AG08395 (cell line): ENCODE results near the gene ZNF598.

ENCODE experiments used
- DNase-seq: peaks from one replicate; pipeline ENCODE4 v3.0.0; 2012; ENCODE audit warnings: mixed read lengths, low spot score

Gene ZNF598

DNA sequence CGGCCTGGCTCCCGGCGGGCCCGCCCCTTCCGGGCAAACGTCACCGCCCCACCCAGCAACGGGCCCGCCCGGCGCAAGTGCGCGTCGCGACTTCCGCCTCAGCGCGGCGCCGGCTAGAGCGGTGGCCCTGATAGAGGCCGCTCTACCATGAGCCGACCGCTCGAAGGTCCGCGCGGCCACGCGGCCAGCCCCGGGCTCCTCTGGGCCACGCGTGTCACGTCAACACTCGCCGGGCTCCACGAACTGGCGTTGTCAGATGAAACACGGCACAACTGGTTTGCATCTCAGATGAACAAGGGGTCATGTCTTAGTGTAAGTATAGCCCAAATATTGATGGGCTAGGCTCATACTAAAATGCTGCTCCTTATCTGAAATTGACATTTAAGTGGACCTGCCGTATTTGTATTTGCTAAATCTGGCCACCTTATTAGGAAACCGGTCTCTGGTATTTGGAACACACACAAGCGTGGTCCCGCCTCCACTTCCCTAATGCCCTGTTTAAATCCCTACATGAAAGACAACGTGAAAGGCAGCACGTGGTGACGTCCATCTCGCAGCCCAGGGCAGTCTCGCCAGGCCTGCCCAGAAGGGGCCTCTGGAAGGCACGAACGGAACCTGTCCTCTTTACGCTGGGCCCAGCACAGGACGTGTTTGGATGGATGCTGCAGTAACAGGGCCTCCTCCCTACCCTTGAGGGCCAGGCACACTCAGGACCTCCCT is at the start of gene ZNF598:
TSS of gene ZNF598 (minus strand) at position 31 of the 720 bp plus-strand sequence.
- DNase-seq = peak; percentile 95

DNA sequence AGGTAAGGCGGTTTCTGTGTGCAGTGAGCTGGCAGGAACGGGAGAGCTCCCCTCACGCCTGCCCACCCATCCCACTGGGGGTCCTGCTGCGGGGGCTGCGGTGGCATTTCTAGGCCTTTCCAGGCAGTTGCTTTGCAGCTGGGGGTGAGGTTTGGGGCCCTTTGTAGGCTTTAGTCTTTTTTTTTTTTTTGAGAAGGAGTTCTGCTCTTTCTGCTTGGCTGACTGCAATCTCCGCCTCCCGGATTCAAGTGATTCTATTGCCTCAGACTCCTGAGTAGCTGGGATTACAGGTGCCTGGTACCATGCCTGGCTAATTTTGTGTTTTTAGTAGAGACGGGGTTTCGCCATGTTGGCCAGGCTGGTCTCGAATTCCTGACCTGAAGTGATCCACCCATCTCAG is 49.3 kb upstream of the ZNF598 start:
- no peak for DNase-seq

DNA sequence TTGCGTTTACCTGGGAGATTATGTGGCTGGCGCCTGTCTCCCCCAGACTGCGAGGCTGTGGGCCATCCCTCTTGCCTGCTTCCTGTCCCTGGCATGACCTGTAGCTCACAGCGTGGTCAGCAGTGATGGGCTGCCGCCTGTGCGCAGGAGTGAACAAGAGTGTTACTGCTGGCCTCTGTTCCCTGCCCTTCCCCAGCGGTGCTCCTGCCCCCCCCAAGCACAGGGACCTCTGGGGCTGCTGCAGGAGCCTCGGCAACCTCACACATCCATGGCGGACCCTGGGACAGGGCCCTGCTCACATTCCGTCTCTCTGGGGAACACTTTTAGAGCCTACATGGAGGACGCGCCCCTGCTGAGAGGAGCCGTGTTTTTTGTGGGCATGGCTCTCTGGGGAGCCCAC is 48.8 kb upstream of the ZNF598 start:
- no peak for DNase-seq

DNA sequence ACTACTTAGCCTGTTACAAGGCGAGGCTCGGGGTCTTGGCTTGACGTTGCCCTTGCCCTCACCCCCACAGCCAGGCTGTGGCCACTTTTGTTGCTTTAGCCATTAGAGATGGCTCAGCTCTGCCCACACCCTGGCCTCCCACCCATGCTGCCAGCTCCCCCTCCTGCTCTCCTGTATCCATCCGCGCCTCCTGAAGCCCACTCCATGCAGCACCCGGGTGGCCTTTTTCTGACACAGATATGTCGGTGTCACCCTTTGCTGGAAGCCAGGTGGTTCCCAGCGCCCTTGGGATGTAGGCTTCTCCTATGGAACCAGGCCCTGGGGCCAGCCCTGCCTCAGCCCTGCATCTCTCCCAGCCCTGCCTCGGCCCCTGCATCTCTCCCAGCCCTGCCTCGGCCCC is 47.8 kb upstream of the ZNF598 start:
- DNase-seq = no peak

DNA sequence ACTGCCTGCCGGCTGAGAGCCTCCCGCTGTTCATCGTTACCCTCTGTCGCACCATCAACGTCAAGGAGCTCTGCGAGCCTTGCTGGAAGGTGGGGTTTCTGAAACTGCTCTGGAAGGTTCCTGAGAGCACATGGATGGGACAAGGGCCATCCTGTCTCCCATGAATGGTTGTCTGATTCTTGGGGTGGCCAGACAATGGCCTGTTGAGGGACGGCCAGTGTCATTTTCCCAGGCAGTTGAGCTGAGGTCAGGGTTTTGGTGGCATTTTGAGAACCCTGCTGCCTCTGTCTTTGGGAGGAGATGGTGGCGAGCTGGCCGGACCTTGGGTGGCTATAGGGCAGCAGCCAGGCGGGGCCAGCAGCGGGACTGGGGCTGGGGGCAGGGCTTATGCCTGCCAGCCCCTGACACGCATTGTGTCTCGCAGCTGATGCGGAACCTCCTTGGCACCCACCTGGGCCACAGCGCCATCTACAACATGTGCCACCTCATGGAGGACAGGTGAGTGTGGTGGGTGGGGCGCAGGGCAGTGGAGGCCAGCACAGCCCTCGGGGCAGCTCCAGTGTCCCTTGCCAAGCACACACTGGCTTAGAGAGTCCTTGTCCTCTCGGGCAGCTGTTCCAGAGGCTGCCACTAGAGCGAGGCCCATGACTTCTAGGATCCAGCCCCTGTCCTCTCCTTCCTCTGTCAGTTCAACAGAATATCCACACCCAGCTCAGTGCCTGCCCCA is 47.2 kb upstream of the ZNF598 start:
- DNase-seq = no peak

DNA sequence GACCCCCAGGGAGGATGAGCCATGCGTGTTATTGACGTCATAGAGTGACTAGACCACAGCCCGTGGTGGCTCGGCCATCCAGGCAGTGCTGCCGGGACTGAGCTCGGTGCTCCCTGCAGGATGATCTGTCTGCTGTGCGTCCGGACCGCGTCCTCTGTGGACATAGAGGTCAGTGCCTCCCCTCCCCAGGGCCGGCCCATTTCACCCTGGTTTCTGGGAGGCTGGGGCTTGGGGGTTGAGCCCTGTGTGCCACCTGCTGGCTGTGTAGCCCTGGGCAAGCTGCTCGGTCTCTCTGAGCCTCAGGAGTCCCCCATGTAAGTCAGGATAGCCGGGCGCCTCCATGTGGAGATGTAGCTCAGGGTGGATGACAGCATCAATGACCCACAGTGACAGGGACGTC is 46.5 kb upstream of the ZNF598 start:
- DNase-seq = peak; percentile 28

DNA sequence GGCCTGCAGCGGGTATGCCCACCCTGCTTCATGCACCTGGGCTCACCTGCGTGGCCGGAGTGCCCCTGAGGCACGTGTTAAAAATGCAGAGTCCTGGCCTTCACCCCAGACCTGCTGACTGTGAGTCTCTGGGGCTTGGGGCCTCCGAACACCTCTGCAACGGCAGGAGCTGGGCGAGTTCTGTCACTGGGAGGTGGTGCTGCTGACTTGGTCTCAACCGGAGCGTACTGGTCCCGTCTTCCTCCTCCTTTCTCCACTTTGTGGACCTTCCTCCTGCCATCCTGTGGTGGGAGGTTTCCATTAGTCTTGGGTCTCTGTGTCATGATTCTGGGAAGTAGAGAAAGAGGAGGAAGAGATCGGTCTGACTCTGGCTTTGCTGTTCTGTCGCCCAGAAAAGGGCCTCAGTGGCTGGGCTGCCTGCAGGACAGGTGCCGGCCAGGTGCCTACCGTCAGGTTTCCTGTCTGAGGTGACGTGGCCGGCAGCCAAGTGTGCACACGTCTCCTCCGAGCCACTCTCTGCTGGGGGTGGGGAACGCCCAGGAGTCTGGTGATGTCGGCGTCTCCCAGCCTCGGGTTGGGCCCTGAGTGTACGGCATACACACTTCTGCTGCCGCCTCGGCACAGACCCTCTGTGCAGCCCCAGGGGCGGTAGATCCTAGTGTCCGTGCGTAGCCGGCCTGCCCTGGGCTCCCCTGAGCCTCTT is 45.1 kb upstream of the ZNF598 start:
- DNase-seq = no peak

DNA sequence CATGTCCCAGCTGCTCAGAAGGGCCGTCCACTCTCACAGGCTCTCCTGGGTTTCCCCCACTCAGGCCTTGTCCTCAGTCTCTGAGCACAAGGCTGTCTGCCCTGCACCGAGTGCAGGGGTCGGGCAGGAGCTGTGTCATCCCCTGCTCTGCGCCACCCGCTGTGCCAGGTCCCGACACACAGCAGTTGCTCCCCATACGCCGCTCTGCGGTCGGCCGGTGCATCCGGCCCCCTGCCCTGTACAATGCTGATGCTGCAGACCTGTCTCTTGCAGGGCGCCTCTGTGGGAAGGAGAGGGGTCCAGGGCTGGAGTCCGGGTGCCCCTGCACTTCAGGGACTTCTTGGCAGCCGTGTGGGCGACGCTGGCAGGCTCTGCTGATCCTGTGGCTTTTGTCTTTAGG is 44.3 kb upstream of the ZNF598 start:
- no peak for DNase-seq

DNA sequence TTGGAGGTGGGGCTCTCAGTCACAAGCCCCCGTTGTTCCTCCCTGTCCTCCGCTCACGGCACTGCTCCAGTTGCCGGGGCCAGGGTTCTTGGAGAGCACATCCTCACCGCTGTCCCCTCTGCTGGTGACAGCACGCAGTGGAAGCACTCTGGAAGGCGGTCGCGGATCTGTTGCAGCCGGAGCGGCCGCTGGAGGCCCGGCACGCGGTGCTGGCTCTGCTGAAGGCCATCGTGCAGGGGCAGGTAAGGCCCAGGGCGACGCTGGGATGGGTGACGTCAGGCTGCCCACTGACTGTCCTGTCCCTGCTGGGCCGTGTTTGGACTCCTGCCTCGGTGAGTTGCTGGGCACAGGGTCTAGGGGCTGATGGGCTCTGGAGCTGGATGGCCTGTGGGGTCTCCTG is 43.6 kb upstream of the ZNF598 start:
- DNase-seq = no peak

DNA sequence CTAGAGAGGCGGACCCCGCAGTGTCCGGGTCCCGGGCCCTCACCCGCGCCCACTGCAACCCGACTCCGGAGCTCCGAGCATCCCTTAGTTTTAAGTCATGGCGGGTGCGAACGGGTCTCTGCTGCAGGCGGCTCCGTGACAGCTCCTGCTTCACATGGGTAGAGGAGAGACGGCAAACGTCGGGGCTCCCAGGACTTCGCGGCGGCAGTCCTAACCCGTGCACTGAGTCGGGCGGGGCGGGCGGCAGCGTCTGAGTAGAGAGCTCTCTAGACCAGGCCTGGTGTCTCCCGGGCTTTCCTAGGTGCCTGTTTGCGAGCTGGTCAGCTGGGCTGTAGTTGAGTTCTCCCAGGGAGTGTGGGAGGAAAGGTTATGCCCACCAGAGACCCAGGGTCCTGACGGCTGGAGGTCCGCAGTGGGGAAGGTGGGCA is 38.5 kb upstream of the ZNF598 start:
- DNase-seq = peak; percentile 15

DNA sequence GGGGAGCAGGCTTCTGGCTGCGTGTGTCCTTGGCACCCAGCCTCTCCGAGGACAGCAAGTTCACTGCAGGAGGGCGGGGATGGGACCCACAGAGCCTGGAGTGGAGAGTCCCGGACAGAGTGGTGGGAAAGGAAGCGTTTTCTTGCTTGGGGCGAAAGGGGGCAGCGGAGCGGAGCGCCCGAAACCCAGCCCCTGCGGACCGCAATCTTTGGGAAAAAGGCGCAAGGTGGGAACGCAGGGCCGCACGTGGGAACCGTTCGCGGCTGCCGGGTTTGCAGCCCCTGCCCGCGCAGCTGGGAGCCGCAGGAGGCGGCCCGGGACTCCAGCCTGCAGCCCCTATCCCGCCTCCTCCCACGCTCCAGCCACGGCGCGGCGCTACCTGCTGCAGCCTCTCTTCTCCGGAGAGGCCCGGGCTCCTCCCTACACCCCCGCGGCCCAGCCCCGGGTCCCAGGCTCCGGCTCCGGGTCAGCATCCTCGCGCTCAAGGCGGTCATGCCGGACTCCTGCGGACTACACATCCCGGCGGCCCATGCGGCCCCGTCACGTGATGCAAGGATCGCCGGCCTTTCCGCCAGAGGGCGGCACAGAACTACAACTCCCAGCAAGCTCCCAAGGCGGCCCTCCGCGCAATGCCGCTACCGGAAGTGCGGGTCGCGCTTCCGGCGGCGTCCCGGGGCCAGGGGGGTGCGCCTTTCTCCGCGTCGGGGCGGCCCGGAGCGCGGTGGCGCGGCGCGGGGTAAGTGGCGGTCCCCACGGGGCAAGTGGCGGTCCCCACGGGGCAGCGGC is 37.9 kb upstream of the ZNF598 start, which contains the start of the genes NTHL1 and TSC2:
TSS of gene NTHL1 (minus strand) at position 505 of the 786 bp plus-strand sequence. CDS start at position 494, 11 bp downstream.
TSS of gene TSC2 (plus strand) at position 656 of the 786 bp plus-strand sequence. CDS start 631 bp downstream, outside the sequence.
- DNase-seq = peak; percentile 97

DNA sequence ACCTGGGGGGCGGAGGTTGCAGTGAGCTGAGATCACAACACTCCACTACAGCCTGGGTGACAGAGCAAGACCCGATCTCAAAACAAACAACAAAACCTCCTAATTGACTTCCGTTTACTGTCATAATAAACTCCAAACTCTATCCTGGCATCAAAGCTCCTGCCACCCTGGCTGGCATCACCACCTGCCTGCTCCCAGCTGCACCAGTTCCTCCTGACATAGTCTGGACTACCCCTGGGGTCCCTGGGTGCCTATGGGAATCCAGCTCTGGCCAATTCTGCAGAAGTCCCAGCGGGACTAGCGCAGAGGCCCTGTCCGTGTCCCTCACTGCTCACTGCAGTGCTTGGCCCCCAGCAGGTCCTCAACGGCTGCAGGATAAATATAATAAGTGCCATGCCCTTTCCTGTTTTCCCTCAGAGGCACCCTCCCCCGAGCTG is 37.3 kb upstream of the ZNF598 start:
- no peak for DNase-seq

DNA sequence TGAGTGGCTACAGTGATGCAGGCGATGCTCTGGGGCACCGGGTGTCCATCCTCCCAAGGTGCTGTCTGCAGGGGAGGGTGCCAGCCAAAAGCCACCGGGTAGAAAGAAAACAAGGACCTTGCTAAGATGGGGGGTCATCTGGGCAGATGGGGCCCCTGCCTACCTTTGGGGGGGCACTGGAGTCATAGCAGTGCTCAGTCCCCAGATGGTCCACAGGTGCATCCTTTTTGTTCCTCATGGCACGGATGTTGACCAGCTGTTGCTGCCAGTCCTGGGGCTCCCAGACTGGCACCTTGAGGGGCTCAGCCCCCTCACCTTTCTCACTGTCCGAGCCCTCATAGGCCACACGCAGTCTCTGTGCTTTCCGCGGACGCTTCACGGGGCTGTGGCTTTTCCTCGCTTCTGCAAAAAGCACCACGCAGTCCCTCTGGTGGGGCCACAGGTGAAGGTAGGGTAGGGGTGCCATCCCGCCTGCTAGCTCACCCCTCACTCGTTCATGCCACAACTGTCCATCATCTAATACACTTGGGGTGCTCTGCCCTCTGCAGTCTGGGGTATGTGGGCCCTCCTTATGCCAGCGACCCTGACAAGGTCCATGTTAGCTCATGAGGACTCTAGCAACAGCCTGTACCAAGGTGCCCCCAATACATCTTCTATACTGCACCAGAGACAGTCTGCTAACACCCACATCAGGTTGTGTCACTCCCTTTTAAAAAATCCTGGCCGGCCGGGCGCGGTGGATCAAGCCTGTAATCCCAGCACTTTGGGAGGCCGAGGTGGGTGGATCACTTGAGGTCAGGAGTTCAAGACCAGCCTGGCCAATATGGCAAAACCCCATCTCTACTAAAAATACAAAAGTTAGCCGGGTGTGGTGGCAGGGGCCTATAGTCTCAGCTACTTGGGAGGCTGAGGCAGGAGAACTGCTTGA is 36.6 kb upstream of the ZNF598 start:
- no peak for DNase-seq

DNA sequence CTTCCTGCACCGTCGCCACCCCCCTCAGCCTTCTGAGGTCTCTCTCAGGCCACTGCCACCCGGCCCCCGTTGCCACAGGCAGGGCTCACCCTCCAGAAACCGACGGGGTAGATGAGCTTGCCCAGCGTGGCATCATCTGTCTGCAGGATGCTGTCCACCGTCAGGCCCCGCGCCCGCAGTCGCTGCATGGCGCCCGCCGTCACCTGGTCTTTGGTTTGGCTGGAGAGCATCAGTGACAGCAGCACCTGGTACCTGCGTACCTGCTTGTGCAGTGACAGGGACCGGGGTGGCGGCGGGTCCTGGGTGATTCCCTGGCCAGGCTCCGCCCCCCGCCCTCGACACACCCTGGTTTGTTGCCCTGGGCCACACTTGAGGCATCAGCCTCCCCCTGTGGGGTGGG is 34.9 kb upstream of the ZNF598 start:
- no peak for DNase-seq

DNA sequence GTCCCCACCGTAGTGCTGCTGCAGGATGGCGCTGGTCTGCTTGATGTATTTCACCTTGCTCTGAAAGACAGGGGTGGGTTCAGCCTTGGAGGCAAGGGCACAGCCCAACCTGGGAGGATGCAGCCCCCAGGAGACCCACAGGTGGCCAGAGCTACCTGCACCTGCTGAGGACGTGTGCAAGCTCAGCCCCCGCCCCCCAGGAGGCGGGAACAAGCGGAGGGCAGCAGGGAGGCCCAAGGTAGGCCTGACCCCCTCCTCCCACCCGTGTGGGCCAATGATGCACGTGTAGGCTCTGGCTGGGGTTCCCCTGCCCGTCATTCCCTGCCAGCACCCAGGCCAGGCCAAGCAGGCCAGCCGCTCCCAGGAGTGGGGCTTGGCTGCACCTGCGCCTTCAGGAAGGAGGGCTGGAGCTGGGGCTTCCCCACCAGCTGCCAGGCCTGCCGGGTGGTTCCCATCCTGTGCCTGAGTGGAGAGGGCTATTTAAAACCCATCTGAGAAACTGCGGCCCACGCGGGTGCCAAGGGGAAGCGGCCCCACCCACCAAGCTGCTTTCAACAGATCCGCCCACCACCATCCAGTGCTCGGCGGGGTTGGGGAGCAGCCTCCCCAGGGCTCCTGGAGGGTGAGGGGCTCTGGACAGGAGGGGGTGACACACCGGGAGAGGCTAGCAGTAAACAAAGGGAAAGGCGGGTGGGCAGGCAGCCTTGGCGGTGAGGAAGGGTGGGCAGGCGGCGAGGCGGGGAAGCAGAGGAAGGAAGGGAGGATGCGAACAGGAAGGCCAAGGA is 34.2 kb upstream of the ZNF598 start:
- DNase-seq = no peak

DNA sequence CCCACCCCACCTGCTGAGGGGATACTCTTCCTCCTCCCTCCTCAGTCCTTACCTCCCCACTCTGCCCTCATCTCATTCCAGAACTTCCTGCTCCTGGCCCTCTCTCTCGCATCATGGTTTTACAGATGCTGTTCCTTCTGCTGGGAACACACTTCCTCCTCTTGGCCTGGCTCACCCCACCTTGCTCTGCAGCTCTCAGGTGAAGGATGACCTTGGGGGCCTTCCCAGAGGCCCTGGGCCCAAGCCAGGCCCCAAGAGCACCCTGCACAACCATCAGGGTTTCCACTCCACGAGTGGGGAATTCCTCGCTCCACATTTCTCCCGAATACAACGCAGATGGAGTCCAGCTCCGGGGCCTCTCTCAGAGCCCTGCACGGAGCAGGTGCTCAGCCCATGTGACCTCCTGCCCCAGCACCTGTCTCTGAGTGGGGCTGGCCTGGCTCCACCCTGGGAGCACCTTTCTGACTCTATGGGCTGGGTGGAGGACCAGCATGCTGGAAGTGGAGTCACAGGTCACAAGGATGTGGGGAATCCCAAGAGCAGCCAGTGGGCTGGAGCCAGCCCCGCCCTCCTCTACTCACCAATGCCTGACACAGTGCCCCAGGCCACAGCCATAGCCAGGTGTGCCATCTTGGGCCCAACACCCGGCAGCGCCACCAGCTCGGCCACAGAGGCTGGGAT is 33.5 kb upstream of the ZNF598 start:
- DNase-seq = no peak

DNA sequence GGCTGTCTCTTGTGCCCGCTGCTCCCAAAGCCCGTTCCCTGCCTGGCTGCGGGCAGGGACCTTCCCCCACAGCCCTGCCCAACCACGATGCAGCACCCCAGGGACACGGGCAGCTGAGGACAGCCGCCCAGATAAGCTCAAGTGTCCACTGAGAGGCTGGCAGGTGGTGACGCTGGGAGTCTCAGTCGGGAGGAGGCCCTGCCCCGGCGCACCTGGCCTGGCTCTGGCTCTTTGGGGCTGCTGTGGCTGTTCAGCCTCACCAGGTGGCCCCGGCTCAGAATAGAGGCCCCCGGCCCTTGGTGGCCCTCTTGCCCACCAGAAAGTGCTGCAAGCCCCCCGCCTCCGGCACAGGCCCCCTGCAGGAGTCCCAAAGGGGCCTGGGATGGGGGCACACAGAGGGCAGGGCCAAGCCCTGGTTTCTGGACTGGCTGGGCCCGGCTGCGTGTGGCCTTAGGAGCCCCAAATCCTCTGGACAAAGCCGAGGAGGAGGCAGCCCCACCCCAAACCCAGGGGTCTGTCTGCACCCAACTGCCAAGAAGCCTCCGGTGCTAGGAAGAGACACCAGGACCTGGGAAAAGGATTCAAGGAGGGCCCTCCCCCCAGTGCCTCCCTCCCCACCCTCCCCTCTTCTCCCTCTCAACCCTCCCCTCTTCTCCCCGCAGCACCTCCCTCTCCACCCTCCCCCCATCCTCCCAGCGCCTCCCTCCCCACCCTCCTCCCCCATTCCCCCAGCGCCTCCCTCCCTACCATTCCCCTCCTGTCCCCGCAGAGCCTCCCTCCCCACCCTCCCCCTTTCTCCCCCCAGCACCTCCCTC is 32.8 kb upstream of the ZNF598 start:
- no peak for DNase-seq

DNA sequence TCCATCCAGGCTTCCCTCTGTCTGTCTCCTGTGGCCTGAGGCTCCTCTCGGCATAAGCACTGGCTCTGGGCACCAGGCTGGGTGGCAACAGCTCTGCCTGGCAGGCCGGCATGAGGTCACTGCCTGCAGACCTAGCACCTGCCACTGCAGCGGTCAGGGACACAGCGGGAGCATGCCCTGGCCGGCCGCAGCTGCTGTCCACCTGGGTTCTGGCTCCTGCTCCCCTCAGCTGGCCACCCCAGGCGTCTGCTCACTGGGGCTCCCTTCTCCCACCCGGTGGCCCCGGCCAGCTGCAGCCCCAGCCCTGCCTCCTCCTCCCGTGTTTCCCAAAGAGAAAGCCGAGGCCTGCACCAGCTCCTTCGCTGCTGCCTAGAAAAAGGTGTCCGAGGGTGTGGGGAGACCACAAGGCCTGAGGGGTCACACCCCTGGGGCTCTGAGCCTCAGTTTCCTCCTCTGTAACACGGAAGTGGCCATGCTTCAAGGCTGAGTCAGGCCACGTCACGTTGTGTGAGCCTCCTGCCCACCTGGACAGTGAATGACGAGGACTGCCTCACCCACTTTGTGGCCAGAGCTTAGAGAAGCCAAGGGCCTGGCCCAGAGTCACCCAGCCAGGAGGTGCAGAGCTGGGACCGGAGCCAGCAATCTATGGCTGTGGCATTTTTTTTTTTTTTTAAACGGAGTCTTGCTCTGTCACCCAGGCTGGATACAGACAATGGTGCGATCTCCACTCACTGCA is 31.3 kb upstream of the ZNF598 start:
- DNase-seq = no peak
